Stimulated activated CD4-positive, alpha-beta T cell treated with anti-CD3 and anti-CD28 coated beads, TNF-alpha, amount 100 ng/mL, for 1 hour (primary cell): Measurements from ENCODE around the gene JADE2.
"Not testable (repeated sequence)": the region's sequence is repeated elsewhere in the genome, so short reads cannot be mapped to it uniquely, and the experiment has no call there.

Experiments used
- DNase-seq, 3 donors: peaks; one replicate each; pipeline ENCODE4 v3.0.0-alpha.2; 2020; ENCODE audit warnings: low read depth in 3 of 3, low spot score in 1 of 3

JADE2 gene

DNA sequence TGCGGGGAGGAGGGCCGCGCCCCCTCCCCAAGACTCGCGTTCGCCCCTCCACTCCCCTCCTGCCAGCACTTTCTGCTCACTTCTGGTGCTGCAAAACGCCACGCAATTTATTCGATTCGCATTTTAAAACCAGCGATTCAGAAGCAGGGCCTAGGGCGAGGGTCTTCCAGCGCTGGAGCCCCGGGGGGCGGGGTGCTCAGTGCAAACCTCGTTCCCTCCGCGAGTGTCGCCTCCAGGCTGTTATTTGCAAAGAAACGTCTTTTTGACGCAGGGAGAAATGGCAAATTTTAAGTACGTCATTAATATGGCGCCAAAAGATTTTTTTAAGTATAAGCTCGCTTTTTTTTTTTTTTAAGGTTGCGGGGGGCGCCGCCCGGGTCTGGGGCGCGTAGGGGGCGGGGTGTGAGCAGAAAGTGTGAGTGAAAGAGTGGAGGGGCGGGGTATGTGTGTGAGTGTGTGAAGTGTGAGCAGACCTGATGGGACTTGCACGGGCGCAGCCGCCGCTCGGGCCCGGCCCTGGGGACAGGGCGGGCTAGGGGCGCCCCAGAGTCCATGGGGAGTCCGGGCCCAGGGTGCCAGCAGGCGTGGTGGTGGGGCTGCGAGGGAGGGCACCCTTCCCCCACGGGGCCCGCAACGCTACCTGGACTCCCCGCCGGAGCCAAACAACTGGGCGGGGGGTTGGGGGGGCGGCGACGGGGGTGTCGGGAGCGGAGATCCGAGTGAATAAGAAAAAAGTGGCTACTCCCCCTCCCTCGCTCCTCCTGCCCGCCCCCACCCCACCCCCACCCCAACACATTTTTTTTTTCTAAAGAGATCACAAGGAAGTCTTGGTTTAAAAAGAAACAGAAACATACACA, at the start of gene JADE2:
JADE2 (plus strand) TSS at position 845 of the 857 bp plus-strand sequence. CDS start 10,188 bp downstream, outside the sequence.
- DNase-seq, result peak in 2 of 3 donors; percentile 53 to 65

DNA sequence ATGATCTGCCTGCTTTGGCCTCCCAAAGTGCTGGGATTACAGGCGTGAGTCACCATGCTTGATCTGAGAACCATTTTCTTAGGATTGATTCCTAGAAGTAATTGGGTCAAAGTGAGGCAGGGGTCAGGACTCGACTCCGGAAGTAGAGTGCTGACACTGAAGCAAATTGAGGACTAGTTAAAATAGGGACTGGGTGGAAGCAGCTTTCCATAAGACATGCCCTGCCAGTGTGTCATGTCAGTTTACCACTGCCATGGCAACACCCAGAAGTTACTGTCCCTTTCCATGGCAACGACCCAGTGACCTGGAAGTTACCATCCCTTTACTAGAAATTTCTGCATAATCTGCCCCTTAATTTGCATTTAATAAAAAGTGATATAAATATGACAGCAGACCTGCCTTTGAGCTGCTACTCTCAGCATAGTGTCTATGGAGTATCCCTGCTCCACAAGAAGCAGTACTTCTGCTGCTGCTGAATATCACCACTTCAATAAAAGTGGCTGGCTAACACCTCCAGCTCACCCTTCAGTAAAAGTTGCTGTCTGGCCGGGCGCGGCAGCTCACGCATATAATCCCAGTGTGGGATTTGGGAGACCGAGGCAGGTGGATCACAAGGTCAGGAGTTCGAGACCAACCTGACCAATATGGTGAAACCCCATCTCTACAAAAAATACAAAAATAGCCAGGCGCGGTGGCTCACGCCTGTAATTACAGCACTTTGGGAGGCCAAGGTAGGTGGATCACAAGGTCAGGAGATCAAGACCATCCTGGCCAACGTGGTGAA, 47.8 kb upstream of the JADE2 start:
- DNase-seq, result no peak

DNA sequence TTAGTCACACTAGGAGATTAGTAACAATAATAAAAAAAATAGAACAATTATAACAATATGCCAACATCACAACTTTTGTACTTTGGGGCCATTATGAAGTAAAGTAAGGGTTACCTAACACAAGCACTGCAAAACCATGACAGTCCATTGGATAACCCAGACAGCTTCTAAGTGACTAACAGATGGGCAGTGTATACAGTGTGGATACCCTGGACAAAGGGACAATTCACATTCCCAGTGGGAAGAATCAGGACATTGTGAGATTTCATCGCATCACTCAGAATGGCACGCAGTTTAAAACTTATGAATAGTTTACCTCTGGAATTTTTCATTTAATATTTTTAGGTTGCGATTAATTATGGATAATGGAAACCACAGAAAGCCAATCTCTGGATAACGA, 45.6 kb upstream of the JADE2 start:
- no peak for DNase-seq

DNA sequence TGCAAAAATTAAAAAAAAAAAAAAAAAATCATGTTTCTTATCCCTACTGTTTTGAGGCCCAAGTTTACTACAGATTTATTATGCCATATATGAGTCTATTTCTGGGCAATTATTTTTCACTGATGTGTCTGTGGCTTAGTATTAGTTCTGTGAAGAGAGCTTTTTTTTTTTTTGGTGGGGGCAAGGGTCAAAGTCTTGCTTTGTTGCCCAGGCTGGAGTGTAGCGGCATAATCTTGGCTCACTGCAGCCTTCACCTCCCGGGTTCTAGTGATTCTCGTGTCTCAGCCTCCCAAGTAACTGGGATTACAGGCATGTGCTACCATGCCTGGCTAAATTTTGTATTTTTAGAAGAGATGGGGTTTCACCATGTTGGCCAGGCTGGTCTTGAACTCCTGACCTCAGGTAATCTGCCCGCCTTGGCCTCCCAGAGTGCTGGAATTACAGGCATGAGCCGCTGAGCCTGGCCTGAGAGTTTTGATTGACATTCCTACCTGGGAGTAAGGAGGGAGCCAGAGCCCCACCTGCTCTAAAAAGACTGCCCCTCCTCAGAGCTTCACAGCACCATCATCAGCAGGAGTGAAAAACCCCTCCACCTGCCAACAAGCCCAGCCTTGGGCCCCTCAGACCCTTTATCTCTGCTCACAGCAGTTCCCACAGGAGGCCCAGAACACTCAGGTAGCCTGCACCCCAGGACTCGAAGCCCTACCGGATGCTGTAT, 36.1 kb upstream of the JADE2 start:
- DNase-seq, result no peak

DNA sequence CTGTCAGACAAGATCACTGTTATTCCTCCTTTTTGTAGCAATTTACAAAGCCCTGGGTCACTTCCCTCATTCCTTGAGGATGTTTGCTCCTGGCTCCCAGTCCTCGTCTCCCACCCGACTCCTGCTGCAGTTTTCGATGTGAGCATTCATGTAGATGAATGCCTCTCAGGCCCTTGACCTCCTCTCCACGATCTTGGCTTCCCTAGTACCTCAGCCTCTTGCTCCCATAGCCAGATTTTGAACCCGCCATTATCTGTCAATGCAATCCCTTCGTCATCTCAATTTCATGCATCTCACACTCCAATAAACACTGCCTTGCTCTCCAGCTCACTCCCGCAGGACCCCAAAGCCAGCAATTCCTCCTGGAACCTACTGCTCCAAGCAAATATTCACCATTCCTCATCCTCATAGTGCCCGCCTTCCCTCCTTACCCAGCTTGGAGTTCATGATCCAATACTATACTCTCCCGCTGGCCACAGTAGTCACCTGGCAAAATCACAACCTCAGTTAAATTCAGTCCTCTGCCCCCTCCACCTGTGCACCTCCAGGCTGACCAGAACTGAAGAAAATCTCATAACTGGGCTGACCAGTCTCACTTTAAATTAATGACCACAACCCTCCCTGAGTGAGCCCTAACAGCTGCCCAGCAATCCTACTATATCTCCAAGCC, 35.1 kb upstream of the JADE2 start:
- DNase-seq, result no peak

DNA sequence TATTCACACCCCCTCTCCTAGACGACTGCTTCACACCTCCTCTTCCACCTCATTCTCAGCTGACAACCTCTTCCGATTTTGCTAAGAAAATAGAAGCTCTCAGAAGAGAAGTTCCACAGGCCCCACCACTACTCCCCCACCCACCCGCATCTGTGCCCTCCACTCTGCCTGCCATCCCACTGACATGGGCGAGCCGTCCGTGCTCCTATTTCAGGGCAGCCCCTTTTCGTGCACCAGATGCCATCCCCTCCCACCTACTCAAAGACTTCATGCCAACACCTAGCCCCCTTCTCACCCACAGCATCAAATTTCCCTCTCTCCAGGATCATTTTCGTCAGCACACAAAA, 34.6 kb upstream of the JADE2 start:
- no peak for DNase-seq

DNA sequence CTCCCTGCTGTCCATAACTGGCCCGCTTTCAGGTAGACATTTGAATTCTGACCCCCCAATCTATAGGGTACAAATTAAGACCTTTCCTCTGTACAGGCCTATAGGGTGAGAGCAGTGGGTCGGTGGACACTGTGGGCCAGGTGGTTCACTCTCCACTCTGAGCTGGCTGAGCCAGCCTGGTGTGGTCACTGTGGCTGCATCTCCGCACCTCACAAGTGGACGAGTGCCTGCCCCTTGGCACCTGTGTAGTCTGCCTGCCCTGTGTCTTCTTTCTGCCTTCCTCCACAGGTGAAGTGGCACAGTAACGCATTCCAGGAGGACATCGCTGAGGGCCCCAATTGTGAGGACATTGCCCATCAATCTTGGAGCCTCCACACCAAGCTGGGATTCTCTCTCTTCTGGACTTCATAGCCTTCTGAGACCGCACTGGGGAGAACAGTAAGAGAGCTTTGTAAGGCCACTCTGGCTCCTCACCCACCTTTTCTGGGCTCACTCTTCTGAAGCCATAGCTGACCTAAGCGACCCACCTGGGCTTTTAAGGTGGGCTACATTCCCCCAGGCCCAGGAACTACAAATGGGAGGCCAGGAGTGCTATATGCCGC, 33.5 kb upstream of the JADE2 start:
- DNase-seq, result no peak

DNA sequence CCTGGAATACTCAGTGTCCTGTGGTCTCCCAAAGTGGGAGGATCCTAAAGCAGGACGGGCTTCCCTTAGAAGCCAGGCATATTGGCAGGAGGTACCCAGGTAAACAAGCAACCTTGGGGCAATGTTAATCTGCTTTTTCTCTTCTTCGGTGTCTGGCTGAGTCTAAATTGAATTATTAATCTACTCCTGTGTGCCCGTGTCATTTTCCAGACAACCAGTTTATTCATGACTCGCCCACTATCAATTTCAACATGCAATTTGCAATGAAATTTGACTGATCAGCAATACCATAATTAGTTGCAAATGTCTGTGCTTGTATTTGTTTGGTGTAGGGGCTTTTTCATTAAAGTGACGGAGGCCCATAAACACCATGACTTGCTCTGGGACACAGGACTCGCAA, 32.9 kb upstream of the JADE2 start:
- DNase-seq, result no peak

DNA sequence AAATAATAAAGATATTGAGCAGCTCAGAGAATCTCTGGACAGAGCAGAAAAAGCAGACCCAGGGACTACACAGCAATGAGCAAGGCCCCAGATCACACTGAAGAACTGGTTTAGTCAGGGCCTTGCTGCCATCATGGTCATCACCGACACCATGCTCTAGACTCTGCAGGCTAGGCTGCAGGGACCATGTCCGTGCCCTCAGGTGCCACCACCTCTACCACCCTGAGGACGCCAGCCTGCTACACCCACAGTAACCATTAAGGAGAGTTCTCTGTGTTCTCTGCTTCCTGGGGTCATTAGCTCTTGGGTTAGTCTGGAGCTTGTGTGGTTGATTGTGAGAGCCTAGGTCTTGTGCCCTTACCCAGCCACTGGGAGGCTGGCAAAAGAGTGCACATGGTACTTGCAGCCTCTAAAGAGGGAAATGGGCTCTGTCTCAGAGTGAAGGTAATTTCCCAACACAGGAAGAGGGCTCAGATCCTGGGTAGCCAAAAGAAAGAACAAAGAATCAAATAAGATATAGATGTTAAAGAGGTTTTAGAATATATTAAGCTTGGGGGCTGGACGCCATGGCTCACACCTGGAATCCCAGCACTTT, 31.9 kb upstream of the JADE2 start:
- no peak for DNase-seq

DNA sequence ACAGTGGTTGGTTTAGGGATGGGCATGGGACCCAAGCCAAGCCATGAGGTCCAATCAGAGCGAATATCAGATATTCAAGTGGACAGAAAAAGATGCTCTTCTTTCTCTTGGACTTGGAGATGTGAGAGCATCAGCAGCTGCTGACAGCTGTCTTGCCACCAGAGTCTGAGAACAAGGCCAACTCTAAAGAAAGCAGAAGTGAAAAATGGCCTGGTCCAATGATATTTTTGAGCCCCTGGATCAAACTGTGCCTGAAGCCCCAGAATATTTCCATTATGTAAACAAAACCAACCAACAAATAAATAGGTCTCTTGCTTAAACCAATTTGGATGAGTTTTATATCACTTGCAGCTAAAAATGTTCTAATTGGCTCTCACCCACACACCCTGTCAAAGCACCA, 30.7 kb upstream of the JADE2 start:
- DNase-seq, result no peak

DNA sequence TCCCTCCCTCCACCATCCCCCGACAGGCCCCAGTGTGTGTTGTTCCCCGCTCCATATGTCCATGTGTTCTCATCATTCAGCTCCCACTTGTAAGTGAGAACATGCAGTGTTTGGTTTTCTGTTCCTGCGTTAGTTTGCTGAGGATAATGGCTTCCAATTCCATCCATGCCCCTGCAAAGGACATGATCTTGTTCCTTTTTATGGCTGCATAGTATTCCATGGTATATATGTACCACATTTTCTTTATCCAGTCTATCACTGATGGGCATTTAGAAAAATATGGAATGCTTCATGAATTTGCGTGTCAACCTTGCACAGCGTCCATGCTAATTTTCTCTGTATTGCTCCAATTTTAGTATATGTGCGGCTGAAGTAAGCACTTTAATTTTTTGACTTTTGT, 25.6 kb upstream of the JADE2 start:
- not testable (repeated sequence) for DNase-seq

DNA sequence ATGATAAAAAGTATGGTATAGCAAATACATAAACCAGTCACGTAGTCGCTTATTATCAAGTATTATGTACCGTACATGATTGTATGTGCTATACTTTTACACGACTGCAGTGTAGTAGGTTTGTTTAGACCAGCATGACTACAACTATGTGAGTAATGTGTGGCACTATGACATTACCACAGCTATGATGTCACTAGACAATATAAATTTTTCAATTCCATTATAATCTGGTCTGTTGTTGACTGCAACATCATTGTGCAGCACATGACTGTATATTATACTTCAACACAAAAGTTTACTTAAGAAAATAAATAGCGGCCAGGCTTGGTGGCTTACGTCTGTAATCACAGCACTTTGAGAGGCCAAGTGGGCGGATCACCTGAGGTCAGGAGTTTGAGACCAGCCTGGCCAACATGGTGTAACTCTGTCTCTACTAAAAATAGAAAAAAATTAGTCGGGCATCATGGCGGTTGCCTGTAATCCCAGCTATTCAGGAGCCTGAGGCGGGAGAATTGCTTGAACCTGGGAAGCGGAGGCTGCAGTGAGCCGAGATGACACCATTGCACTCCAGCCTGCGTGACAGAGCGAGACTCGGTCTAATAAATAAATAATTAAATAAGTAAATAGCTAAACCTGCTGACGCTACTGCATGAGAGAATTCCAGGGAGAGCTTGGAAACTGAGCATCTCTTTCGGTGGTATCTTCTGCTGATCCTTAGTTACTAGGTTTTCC, 24.6 kb upstream of the JADE2 start:
- no peak for DNase-seq

DNA sequence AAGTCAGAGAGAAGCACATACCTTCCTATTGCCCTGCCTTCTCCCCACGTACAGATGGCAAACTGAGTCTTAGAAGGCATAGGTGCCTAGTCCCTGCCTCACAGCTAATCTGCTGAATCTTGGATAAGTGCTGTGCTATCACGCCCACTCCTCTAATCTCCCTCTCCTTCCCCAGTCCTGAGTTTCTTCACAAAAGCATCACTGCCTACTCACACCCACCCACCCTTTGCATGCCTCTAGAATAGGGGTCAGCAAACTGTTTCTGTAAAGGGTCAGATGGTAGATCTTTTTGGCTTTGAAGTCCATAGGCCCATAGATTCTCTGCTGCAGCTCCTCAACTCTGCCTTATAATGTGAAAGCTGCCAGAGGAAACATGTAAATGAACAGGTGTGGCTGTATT, 23.2 kb upstream of the JADE2 start:
- DNase-seq, result no peak

DNA sequence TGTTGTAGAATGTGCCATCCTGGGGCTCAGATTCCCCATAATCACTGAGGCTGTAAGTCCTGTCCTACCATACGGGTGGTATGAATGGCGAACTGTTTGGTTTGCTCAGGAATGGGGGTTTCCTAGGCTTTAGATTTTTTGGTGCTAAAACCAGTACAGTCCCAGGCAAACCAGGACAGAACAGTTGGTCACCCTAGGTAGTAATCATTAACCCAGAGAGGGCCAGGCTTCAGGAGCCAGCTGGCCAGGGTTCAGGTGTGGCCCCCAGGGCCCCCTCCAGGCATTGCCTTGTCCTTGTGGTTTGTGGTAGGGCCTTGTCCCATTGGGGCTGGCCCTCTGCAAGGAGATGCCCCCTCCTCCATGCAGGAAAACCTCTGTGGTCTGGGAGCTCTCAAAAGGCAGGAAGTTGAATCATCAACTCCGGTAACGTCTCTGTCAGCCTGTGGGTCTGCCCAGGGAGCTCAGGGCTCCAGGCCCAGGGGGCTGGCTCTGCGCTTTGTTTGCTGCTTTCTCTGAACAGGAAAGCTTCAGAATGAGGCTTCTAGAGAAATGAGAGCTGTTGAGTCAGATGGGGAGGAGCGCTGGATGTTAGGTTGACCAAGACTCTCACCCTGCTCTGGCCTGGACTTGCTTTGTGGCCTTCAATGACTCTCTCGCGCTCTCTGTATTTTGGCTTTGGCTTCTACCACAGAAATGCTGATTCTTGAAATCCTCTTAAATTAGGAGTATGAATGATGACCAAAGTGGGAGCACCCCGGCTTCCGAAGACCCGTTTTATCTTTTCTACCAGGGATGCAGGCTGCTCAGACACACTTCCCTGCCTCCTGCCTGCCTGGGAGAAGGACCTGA, 22.2 kb upstream of the JADE2 start:
- DNase-seq, result peak in 2 of 3 donors; percentile 21 to 30

DNA sequence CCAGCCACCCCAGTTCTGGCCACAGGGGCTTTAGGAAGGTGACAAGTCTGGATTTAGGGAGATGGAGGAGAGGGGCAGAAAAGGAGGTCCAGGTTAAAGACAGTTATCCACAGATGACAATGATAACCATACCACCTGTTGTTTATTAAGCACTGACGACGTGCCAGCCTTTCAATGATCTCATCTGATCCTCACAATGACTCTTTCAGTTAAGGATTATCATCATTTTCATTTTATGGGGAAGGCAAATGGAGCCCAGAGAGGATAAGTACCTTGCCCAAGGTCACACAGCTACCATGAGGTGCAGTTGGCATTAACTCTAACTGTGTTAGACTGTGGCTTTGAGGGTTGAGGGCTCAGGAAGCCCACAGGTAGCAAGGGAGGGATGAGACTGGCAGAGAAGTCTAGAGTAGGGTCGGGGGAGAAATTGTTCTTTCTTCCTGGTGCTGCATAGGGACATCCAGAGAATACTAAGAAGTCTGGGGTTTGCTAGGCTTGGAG, 21.5 kb upstream of the JADE2 start:
- no peak for DNase-seq

DNA sequence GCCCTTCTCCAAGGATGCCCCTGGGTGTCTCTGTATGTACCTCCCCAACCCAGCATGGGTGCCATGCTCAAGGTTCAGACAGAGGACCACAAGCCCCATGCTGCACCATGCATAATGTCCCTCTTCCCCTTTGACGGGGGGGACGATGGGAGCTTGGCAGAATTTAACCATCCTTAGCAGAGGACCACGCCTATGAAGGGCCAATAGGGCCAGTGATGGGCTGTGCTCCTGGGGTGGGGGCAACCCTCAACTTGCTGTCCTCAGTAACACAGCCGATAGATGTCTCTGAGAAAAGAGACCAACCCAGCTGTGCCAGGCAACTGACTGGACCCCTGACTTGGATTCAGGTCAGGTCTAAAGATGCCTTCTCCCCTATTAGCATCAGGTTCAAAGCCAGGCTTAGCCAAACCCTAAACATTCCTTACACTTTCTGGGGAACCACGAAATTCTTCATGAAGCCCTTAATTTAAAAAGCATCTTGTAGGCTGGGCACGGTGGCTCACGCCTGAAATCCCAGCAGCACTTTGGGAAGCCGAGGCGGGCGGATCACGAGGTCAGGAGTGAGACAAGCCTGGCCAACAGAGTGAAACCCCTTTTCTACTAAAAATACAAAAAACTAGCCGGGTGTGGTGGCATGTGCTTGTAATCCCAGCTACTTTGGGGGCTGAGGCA, 20.7 kb upstream of the JADE2 start:
- no peak for DNase-seq

DNA sequence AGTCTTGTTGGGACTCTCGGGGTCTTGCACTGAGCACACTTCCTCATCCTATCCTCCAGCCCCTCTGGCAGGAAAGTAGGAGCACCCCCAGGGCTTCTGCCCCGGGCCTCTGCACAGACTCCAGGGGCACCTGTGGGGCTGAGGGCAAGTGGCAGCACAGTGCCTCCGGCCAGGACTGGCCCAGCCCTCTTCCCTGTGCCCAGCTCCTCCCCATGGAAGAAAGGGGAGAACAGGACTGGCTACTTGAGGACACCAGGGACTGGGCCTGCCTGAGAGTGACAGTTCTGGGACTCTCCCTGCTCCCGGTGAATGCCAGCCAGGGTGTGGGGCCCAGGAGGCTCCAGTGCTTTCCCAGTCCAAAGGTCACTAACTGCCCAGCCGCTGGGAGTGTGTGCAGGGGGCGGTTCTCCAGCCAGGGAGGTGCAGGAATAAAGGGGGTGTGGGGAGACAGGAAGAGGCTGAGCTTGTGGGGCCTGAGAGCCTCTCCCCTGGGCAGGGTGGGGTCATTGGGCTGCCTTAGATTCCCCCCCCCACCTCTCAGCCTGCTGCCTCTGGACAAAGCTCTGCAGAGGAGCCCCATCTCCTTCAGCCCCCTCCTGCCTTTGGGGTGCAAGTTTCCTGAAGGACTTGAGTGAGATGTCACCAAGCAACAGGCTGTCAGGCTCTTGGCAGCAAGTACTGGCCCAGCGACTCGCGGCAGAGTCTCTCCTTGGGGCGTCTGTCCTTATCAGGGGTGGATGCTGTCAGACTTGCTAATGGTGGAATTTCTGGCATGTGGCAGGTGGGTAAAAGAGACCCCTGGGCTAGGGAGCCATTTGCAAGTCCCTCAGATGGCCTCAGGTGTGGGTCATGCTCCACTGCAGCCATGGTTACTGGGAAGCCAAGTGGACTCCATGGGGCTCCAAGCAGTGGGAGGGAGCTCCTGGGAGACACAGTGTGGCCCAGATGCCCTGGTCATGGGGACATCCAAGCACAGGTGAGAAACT, 19.1 kb upstream of the JADE2 start:
- DNase-seq, result no peak
